Neural cell (in vitro differentiated cells): Measurements from ENCODE around the gene GAS5. TPM values are rescaled to one million over a fixed set of nuclear protein-coding genes. Genes with fewer than 3 reads are reported as not detected.

Experiments used
- H2AFZ ChIP-seq: fragments of 200-600, 300-800 bp; sonication (generic), shearing (Covaris generic); 2 replicates; pipeline ENCODE4 v1.6.0; 2014; ENCODE audit warnings: low read depth, mild to moderate bottlenecking, antibody characterized with exemption, low read length, moderate library complexity
- H3F3A ChIP-seq: fragments of 200-600 bp; shearing (Covaris generic); 2 replicates; pipeline ENCODE4 v1.6.1; 2016; ENCODE audit warnings: mild to moderate bottlenecking, moderate library complexity, mixed read lengths, antibody characterized with exemption, low read length; ENCODE audit not compliant: insufficient read depth, poor library complexity, severe bottlenecking
- H3K27ac ChIP-seq: fragments of 200-600, 300-800 bp; sonication (generic), shearing (Covaris generic); 2 replicates; pipeline ENCODE4 v1.5.1; 2014; ENCODE audit warnings: mild to moderate bottlenecking, low read length, moderate library complexity
- H3K27me3 ChIP-seq: fragments of 300-800, 200-600 bp; sonication (generic), shearing (Covaris generic); 2 replicates; pipeline ENCODE4 v1.6.0; 2014; ENCODE audit warnings: mild to moderate bottlenecking, low read depth, low read length, moderate library complexity; ENCODE audit not compliant: insufficient read depth
- H3K36me3 ChIP-seq: fragments of 300-800, 200-600 bp; sonication (generic), shearing (Covaris generic); 2 replicates; pipeline ENCODE4 v1.5.1; 2014; ENCODE audit warnings: mild to moderate bottlenecking, antibody characterized with exemption, low read length, moderate library complexity; ENCODE audit not compliant: insufficient read depth
- H3K4me2 ChIP-seq: fragments of 300-800, 200-600 bp; sonication (generic), shearing (Covaris generic); 2 replicates; pipeline ENCODE4 v1.6.0; 2014; ENCODE audit warnings: mild to moderate bottlenecking, low read length
- H3K4me3 ChIP-seq: fragments of 300-800, 200-600 bp; sonication (generic), shearing (Covaris generic); 2 replicates; pipeline ENCODE4 v1.5.1; 2014; ENCODE audit warnings: mild to moderate bottlenecking, low read length, moderate library complexity
- H3K79me2 ChIP-seq: fragments of 200-600 bp; shearing (Covaris generic); replicated peaks from 2 replicates; pipeline ENCODE4 v1.6.0; 2014; ENCODE audit warnings: mild to moderate bottlenecking, low read length, moderate library complexity; ENCODE audit not compliant: insufficient read depth
- H3K9ac ChIP-seq: fragments of 300-800, 200-600 bp; sonication (generic), shearing (Covaris generic); 2 replicates; pipeline ENCODE4 v1.6.1; 2016; ENCODE audit warnings: mild to moderate bottlenecking, low read length, mixed read lengths
- H3K9me2 ChIP-seq: fragments of 200-600 bp; shearing (Covaris generic); 2 replicates; pipeline ENCODE4 v1.6.1; 2016; ENCODE audit warnings: mild to moderate bottlenecking, low read length, mixed read lengths; ENCODE audit not compliant: insufficient read depth
- H3K9me3 ChIP-seq: fragments of 200-600, 300-800 bp; sonication (generic), shearing (Covaris generic); 2 replicates; pipeline ENCODE4 v1.6.1; 2016; ENCODE audit warnings: mild to moderate bottlenecking, mixed run types, low read length, moderate library complexity, mixed read lengths
- H4K20me1 ChIP-seq: fragments of 200-600 bp; shearing (Covaris generic); 2 replicates; pipeline ENCODE4 v1.6.1; 2016; ENCODE audit warnings: mild to moderate bottlenecking, mixed run types; ENCODE audit not compliant: insufficient read depth
- CTCF ChIP-seq: fragments of 450-650 bp; IDR thresholded peaks from 2 replicates; pipeline ENCODE4 v1.5.1; 2014; ENCODE audit warnings: antibody characterized with exemption, mild to moderate bottlenecking, moderate library complexity; ENCODE audit not compliant: poor library complexity, severe bottlenecking
- EP300 ChIP-seq: fragments of 450-650 bp; conservative IDR thresholded peaks from 2 replicates; pipeline ENCODE4 v1.6.1; 2014; ENCODE audit warnings: antibody characterized with exemption, mild to moderate bottlenecking, moderate library complexity; ENCODE audit not compliant: poor library complexity, severe bottlenecking
- EZH2 ChIP-seq: fragments of 200-600, 300-800 bp; shearing (Covaris generic), sonication (generic); IDR thresholded peaks from 2 replicates; pipeline ENCODE4 v1.6.1; 2014; ENCODE audit warnings: antibody characterized with exemption, low read length, borderline replicate concordance, mild to moderate bottlenecking; ENCODE audit not compliant: insufficient read depth, poor library complexity, severe bottlenecking
- MXI1 ChIP-seq: fragments of 450-650 bp; conservative IDR thresholded peaks from 2 replicates; pipeline ENCODE4 v1.6.1; 2014; ENCODE audit warnings: antibody characterized with exemption, mild to moderate bottlenecking; ENCODE audit not compliant: poor library complexity, severe bottlenecking
- POLR2AphosphoS5 ChIP-seq: IDR thresholded peaks from 2 replicates; pipeline ENCODE4 v1.6.1; 2012
- RAD21 ChIP-seq: fragments of 450-650 bp; conservative IDR thresholded peaks from 2 replicates; pipeline ENCODE4 v1.6.1; 2014; ENCODE audit warnings: antibody characterized with exemption, mild to moderate bottlenecking, moderate library complexity
- REST ChIP-seq: IDR thresholded peaks from 2 replicates; pipeline ENCODE4 v1.6.1; 2012; ENCODE audit warnings: borderline replicate concordance
- SMC3 ChIP-seq: fragments of 450-650 bp; conservative IDR thresholded peaks from 2 replicates; pipeline ENCODE4 v1.6.1; 2014; ENCODE audit warnings: antibody characterized with exemption, mild to moderate bottlenecking, moderate library complexity; ENCODE audit not compliant: poor library complexity
- TAF1 ChIP-seq: IDR thresholded peaks from 2 replicates; pipeline ENCODE4 v1.6.1; 2012; ENCODE audit warnings: low read depth
- polyA plus RNA-seq: library from polyadenylated mRNA; depleted of rRNA; stranded (reverse); fragments of >200 nt; gene quantifications from 2 replicates; pipeline ENCODE4 v1.2.3, GENCODE V29; 2014

GAS5 gene
- polyA plus RNA-seq, 1 donor from 2014 or later: 1,182 TPM

- no peak overlapping the region for H2AFZ ChIP-seq
- no peaks in the 10 kb centered on the region for H3K36me3 ChIP-seq
- H3F3A ChIP-seq: no peaks in the 10 kb centered on the region
- TF ChIP-seq REST: no peak
- TF ChIP-seq RAD21: no peak
- TF ChIP-seq SMC3: no peak
- no peak for TF ChIP-seq MXI1
- TF ChIP-seq POLR2AphosphoS5: no peak
- no peaks in the 10 kb centered on the region for H3K9me2 ChIP-seq
- no peak overlapping the region for H3K4me2 ChIP-seq
- no peaks in the 10 kb centered on the region for H4K20me1 ChIP-seq
- no peak overlapping the region for H3K27ac ChIP-seq
- H3K27me3 ChIP-seq: no peaks in the 10 kb centered on the region
- H3K9me3 ChIP-seq: no peaks in the 10 kb centered on the region
- H3K79me2 ChIP-seq: peaks cover 4% of the 10 kb centered on the region
- no peak overlapping the region for H3K9ac ChIP-seq
- H3K4me3 ChIP-seq: no peak overlapping the region
These were observed 35.0 kb downstream of the GAS5 start for GRCh38 chr1:173832748-173833147.

GRCh38 chr1:173827611-173828010, 40.2 kb downstream of the GAS5 start:
- Histone ChIP-seq H3K4me2 (no peak overlapping the region), H3K9me3 (no peaks in the 10 kb centered on the region), H4K20me1 (no peaks in the 10 kb centered on the region), H3K27ac (no peak overlapping the region), H3K4me3 (no peak overlapping the region), H3K27me3 (no peaks in the 10 kb centered on the region), H2AFZ (no peak overlapping the region), H3K9me2 (no peaks in the 10 kb centered on the region), H3K36me3 (no peaks in the 10 kb centered on the region), H3K9ac (no peak overlapping the region), H3K79me2 (peaks cover 15% of the 10 kb centered on the region), H3F3A (no peaks in the 10 kb centered on the region)
- TF ChIP-seq MXI1 (no peak), CTCF (no peak), EZH2 (no peak), TAF1 (no peak), RAD21 (no peak), REST (no peak), POLR2AphosphoS5 (no peak), SMC3 (no peak), EP300 (no peak)
